ENCODE measurements around the gene MFSD12.

MFSD12 gene

DNA sequence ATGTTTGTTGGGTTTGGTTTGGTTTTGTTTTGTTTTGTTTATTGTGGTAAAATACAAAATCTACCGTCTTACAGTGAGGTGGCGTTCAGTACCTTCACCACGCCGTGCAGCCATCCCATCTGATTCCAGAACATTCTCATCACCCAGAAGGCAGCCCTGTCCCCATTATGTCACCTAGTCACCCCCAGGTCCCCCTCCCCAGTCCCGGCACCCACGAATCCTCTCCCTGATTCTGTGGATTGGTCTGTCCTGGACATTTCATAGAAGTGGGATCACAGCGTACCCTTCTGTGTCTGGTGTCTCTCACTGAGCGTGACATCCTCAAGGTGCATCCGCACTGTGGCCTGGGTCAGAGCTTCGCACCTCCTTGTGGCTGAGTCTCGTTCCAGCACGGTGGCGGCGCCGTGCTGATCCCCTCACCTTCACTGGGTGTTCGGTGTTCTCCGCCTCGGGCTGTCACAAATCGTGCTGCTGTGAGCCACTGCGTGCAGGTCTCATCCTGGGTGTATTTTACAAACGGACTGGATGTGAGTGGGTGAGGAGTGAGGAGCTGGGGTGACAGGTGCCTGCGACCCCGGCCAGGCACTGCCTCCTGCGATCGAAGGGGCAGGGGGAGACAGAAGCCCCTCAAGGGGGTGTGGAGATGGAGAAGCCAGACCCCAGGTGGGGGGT, 19.0 kb downstream of the MFSD12 start:
- no peak for DNase-seq (ENCODE audit: extremely low spot score)
- CTCF ChIA-PET: no interaction called here
- TF ChIP-seq, protein P1, sequence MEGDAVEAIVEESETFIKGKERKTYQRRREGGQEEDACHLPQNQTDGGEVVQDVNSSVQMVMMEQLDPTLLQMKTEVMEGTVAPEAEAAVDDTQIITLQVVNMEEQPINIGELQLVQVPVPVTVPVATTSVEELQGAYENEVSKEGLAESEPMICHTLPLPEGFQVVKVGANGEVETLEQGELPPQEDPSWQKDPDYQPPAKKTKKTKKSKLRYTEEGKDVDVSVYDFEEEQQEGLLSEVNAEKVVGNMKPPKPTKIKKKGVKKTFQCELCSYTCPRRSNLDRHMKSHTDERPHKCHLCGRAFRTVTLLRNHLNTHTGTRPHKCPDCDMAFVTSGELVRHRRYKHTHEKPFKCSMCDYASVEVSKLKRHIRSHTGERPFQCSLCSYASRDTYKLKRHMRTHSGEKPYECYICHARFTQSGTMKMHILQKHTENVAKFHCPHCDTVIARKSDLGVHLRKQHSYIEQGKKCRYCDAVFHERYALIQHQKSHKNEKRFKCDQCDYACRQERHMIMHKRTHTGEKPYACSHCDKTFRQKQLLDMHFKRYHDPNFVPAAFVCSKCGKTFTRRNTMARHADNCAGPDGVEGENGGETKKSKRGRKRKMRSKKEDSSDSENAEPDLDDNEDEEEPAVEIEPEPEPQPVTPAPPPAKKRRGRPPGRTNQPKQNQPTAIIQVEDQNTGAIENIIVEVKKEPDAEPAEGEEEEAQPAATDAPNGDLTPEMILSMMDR (IDR thresholded peaks at IDR 0.05; ENCODE audit: control extremely low read depth, extremely low read depth, low read depth, missing control alignments): no peak
- POLR2A ChIA-PET: no interaction called here

DNA sequence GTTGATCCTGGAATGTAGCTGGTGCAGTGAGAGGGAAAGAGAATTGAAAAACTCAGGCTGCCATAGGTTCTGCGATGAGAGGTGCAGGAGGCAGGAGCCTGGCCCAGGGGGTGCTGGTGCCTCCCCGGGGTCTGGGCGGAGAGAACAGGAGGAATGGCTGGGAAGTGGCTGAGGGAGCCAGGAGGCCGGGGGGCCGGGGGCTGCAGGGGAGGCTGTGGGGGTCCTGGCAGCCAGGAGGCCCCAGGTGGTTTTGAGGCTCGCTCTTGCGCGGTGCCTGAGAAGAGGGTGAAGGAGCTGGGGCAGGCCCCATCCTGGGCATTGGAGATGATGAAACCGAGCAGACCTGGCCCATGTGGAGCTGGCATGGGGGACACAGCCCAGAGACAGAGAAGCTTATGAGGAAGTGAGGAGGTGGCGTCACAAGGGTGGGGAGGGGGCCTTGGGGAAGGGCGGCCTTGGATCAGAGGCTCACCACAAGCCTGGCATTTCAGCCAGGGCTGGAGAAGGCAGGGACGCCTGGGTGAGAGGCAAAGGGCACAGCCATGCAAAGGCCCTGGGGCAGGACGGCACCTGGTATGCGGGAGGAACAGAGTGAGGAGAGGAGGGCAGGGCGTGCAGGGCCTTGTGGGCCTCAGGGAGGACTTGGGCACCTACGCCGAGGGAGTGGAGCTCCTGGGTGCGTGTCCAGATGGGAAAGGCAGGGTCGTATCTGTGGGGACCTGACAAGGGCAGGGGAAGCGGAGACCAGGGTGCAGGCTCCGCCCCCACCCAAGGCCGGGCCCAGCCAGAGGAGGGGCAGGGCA, 19.7 kb downstream of the MFSD12 start:
- ChIA-PET POLR2A (no interaction called here), CTCF (interaction anchor here (1.8 kb wide), 1 partner anchor 9 kb away, joined by 4 read pairs; no protein-coding TSS in a partner anchor)
- TF ChIP-seq, protein P1 (IDR thresholded peaks at IDR 0.05; ENCODE audit: control extremely low read depth, extremely low read depth, low read depth, missing control alignments): no peak
- DNase-seq (ENCODE audit: extremely low spot score): no peak

DNA sequence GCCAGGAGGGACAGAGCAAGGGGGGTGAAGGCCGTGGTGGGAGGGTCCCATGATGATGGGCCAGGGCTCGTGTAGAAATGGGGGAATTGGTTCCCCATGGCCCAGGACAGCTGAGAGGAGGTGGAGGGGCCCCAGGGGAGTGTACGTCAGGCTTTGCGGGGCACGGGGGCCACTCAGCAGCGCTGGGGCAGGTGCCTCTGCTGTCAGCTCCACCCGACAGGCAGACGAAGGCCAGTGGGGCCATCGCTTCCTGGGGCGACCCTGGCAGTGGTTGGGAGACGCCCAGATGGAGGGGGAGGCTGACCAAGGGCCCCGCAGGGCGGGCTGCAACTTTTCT, 20.3 kb downstream of the MFSD12 start:
- ChIA-PET POLR2A (no interaction called here), CTCF (interaction anchor here (1.8 kb wide), 1 partner anchor 10 kb away, joined by 4 read pairs; no protein-coding TSS in a partner anchor)
- DNase-seq (ENCODE audit: extremely low spot score): no peak
- TF ChIP-seq, protein P1 (IDR thresholded peaks at IDR 0.05; ENCODE audit: control extremely low read depth, extremely low read depth, low read depth, missing control alignments): no peak

DNA sequence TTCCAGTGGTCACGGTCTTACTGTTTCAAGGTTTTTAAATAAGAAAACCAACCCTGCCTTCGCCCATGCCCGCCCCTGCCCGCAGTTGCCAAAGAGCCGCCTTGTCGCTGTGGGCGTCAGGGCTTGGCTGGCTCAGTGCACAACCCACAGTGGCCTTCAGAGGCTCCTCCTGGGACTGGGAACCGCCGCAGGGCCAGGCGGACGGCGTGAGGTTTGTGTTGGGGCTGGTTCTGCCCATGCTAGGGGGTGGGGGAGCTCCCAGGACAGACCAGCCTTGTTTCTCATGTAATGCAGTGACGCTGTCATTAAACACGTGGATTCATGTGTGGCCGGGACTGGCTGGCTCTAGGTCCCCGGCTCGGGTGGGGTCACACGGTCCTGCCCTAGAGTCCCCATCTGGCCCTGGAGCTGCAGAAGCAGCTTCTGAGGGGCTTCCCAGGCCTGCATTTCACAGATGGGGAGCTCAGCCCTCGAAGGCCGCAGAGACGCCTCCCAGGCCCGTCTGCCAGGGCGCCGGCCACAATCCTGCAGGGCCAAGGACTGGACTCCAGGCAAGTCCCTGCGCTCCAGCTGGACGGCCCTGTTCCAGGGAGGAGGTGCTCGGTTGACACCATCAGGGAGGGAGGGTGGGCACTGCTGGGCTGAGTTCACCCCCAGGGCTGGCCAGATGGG, 20.8 kb downstream of the MFSD12 start:
- ChIA-PET CTCF (interaction anchor here (1.8 kb wide), 1 partner anchor 10 kb away, joined by 4 read pairs; no protein-coding TSS in a partner anchor), POLR2A (no interaction called here)
- TF ChIP-seq, protein P1 (IDR thresholded peaks at IDR 0.05; ENCODE audit: control extremely low read depth, extremely low read depth, low read depth, missing control alignments): no peak
- DNase-seq (ENCODE audit: extremely low spot score): no peak

DNA sequence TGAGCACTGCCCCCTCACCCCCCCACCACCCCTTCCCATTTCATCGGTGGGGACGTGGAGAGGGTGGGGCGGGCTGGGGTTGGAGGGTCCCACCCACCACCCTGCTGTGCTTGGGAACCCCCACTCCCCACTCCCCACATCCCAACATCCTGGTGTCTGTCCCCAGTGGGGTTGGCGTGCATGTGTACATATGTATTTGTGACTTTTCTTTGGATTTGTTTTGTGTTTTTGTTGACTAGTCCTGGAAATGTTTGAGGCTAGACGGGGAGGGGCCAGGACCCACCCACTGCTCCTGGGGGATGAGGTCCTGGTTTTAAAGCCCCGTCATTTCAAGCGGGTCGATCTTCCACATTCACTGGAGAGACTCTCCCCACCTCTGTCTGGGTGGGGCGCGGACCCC, 21.4 kb downstream of the MFSD12 start:
- TF ChIP-seq, protein P1 (IDR thresholded peaks at IDR 0.05; ENCODE audit: control extremely low read depth, extremely low read depth, low read depth, missing control alignments): no peak
- no peak for DNase-seq (ENCODE audit: extremely low spot score)
- ChIA-PET CTCF (interaction anchor here (1.8 kb wide), 1 partner anchor 11 kb away, joined by 4 read pairs; no protein-coding TSS in a partner anchor), POLR2A (no interaction called here)

DNA sequence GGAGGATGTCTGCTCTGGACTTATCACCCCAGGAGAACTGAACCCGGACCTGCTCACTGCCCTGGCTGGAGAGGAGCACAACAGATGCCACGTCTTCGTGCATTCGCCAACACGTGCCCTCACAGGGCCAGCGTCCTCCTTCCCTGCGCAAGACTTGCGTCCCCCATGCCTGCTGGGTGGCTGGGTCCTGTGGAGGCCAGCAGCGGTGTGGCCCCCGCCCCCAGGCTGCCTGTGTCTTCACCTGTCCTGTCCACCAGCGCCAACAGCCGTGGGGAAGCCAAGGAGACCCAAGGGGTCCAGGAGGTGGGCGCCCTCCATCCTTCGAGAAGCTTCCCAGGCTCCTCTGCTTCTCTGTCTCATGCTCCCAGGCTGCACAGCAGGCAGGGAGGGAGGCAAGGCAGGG, 21.8 kb downstream of the MFSD12 start:
- no peak for DNase-seq (ENCODE audit: extremely low spot score)
- POLR2A ChIA-PET: no interaction called here
- CTCF ChIA-PET: interaction anchor here (1.8 kb wide), 1 partner anchor 11 kb away, joined by 4 read pairs; no protein-coding TSS in a partner anchor
- TF ChIP-seq, protein P1 (IDR thresholded peaks at IDR 0.05; ENCODE audit: control extremely low read depth, extremely low read depth, low read depth, missing control alignments): no peak

Measured in GM10248 (cell line).